Measurements from ENCODE around the gene AFF1.

AFF1 gene

GRCh38 chr4:87047281-87047798 is 112.5 kb downstream of the AFF1 start:
- H3K9me3 ChIP-seq (ENCODE audit: control insufficient read depth, low read length), result no peaks in the 10 kb centered on the region
- no peak overlapping the region for H3K9ac ChIP-seq (ENCODE audit: low read length)
- no peak overlapping the region for H3K4me3 ChIP-seq (ENCODE audit: low read length)
- peaks cover 25% of the 10 kb centered on the region for H3K36me3 ChIP-seq (ENCODE audit: control insufficient read depth, insufficient read depth, low read length, severe bottlenecking)
- no peaks in the 10 kb centered on the region for H3K27me3 ChIP-seq (replicated peaks; ENCODE audit: control insufficient read depth, insufficient read depth, low read length)
- no peak for DNase-seq (ENCODE audit: low read depth)
- H3K4me1 ChIP-seq (ENCODE audit: control insufficient read depth, insufficient read depth, low read length), result peaks cover 40% of the 10 kb centered on the region

- H3K9me3 ChIP-seq (ENCODE audit: control insufficient read depth, low read length), result no peaks in the 10 kb centered on the region
- H3K36me3 ChIP-seq (ENCODE audit: control insufficient read depth, insufficient read depth, low read length, severe bottlenecking), result peaks cover 25% of the 10 kb centered on the region
- DNase-seq (ENCODE audit: low read depth), result no peak
- H3K4me3 ChIP-seq (ENCODE audit: low read length), result no peak overlapping the region
- no peaks in the 10 kb centered on the region for H3K27me3 ChIP-seq (replicated peaks; ENCODE audit: control insufficient read depth, insufficient read depth, low read length)
- H3K4me1 ChIP-seq (ENCODE audit: control insufficient read depth, insufficient read depth, low read length), result peaks cover 40% of the 10 kb centered on the region
- no peak overlapping the region for H3K9ac ChIP-seq (ENCODE audit: low read length)
These were observed 114.7 kb downstream of the AFF1 start for GRCh38 chr4:87049508-87049907.

GRCh38 chr4:87050596-87050995 is 115.8 kb downstream of the AFF1 start:
- H3K27me3 ChIP-seq (replicated peaks; ENCODE audit: control insufficient read depth, insufficient read depth, low read length), result no peaks in the 10 kb centered on the region
- no peaks in the 10 kb centered on the region for H3K9me3 ChIP-seq (ENCODE audit: control insufficient read depth, low read length)
- no peak overlapping the region for H3K9ac ChIP-seq (ENCODE audit: low read length)
- no peak overlapping the region for H3K4me3 ChIP-seq (ENCODE audit: low read length)
- H3K36me3 ChIP-seq (ENCODE audit: control insufficient read depth, insufficient read depth, low read length, severe bottlenecking), result peaks cover 25% of the 10 kb centered on the region
- H3K4me1 ChIP-seq (ENCODE audit: control insufficient read depth, insufficient read depth, low read length), result peaks cover 40% of the 10 kb centered on the region
- DNase-seq (ENCODE audit: low read depth), result no peak

- H3K36me3 ChIP-seq (ENCODE audit: control insufficient read depth, insufficient read depth, low read length, severe bottlenecking), result peaks cover 25% of the 10 kb centered on the region
- no peak overlapping the region for H3K4me3 ChIP-seq (ENCODE audit: low read length)
- DNase-seq (ENCODE audit: low read depth), result peak; percentile 43
These were observed 116.4 kb downstream of the AFF1 start for GRCh38 chr4:87051121-87051713.

GRCh38 chr4:87052615-87053014 is 117.8 kb downstream of the AFF1 start:
- H3K9me3 ChIP-seq (ENCODE audit: control insufficient read depth, low read length), result no peaks in the 10 kb centered on the region
- H3K36me3 ChIP-seq (ENCODE audit: control insufficient read depth, insufficient read depth, low read length, severe bottlenecking), result peaks cover 14% of the 10 kb centered on the region
- H3K4me3 ChIP-seq (ENCODE audit: low read length), result no peak overlapping the region
- DNase-seq (ENCODE audit: low read depth), result no peak
- H3K9ac ChIP-seq (ENCODE audit: low read length), result no peak overlapping the region
- no peaks in the 10 kb centered on the region for H3K27me3 ChIP-seq (replicated peaks; ENCODE audit: control insufficient read depth, insufficient read depth, low read length)
- peaks cover 36% of the 10 kb centered on the region for H3K4me1 ChIP-seq (ENCODE audit: control insufficient read depth, insufficient read depth, low read length)

More at GRCh38 chr4:87051121-87051713, 116.4 kb downstream of the AFF1 start:
- H3K27me3 ChIP-seq (replicated peaks; ENCODE audit: control insufficient read depth, insufficient read depth, low read length), result no peaks in the 10 kb centered on the region
- H3K9ac ChIP-seq (ENCODE audit: low read length), result no peak overlapping the region
- H3K4me1 ChIP-seq (ENCODE audit: control insufficient read depth, insufficient read depth, low read length), result peaks cover 40% of the 10 kb centered on the region
- no peaks in the 10 kb centered on the region for H3K9me3 ChIP-seq (ENCODE audit: control insufficient read depth, low read length)

- no peak for DNase-seq (ENCODE audit: low read depth)
- H3K36me3 ChIP-seq (ENCODE audit: control insufficient read depth, insufficient read depth, low read length, severe bottlenecking), result peaks cover 11% of the 10 kb centered on the region
These were observed 118.4 kb downstream of the AFF1 start for GRCh38 chr4:87053176-87053658.

GRCh38 chr4:87053802-87054767 is 119.3 kb downstream of the AFF1 start:
- Histone ChIP-seq H3K9ac (ENCODE audit: low read length) (peak overlapping the region; percentile 63), H3K36me3 (ENCODE audit: control insufficient read depth, insufficient read depth, low read length, severe bottlenecking) (peaks cover 5% of the 10 kb centered on the region), H3K9me3 (ENCODE audit: control insufficient read depth, low read length) (no peaks in the 10 kb centered on the region), H3K27me3 (replicated peaks; ENCODE audit: control insufficient read depth, insufficient read depth, low read length) (no peaks in the 10 kb centered on the region), H3K4me1 (ENCODE audit: control insufficient read depth, insufficient read depth, low read length) (peaks cover 50% of the 10 kb centered on the region), H3K4me3 (ENCODE audit: low read length) (no peak overlapping the region)
- DNase-seq (ENCODE audit: low read depth), result no peak

More at GRCh38 chr4:87053176-87053658, 118.4 kb downstream of the AFF1 start:
- Histone ChIP-seq H3K9ac (ENCODE audit: low read length) (no peak overlapping the region), H3K27me3 (replicated peaks; ENCODE audit: control insufficient read depth, insufficient read depth, low read length) (no peaks in the 10 kb centered on the region), H3K9me3 (ENCODE audit: control insufficient read depth, low read length) (no peaks in the 10 kb centered on the region), H3K4me1 (ENCODE audit: control insufficient read depth, insufficient read depth, low read length) (peaks cover 41% of the 10 kb centered on the region), H3K4me3 (ENCODE audit: low read length) (no peak overlapping the region)

- peaks cover 54% of the 10 kb centered on the region for H3K4me1 ChIP-seq (ENCODE audit: control insufficient read depth, insufficient read depth, low read length)
- H3K9ac ChIP-seq (ENCODE audit: low read length), result peak overlapping the region; percentile 63
- H3K36me3 ChIP-seq (ENCODE audit: control insufficient read depth, insufficient read depth, low read length, severe bottlenecking), result no peaks in the 10 kb centered on the region
- DNase-seq (ENCODE audit: low read depth), result no peak
- H3K9me3 ChIP-seq (ENCODE audit: control insufficient read depth, low read length), result no peaks in the 10 kb centered on the region
- H3K27me3 ChIP-seq (replicated peaks; ENCODE audit: control insufficient read depth, insufficient read depth, low read length), result no peaks in the 10 kb centered on the region
- peak overlapping the region; percentile 52 for H3K4me3 ChIP-seq (ENCODE audit: low read length)
These were observed 120.1 kb downstream of the AFF1 start for GRCh38 chr4:87054900-87055299.

- H3K36me3 ChIP-seq (ENCODE audit: control insufficient read depth, insufficient read depth, low read length, severe bottlenecking), result no peaks in the 10 kb centered on the region
These were observed 120.5 kb downstream of the AFF1 start for GRCh38 chr4:87055311-87055710.

GRCh38 chr4:87056881-87057280 is 122.1 kb downstream of the AFF1 start:
- Histone ChIP-seq H3K36me3 (ENCODE audit: control insufficient read depth, insufficient read depth, low read length, severe bottlenecking) (peaks cover 4% of the 10 kb centered on the region), H3K9ac (ENCODE audit: low read length) (no peak overlapping the region), H3K4me1 (ENCODE audit: control insufficient read depth, insufficient read depth, low read length) (peaks cover 50% of the 10 kb centered on the region), H3K27me3 (replicated peaks; ENCODE audit: control insufficient read depth, insufficient read depth, low read length) (no peaks in the 10 kb centered on the region), H3K9me3 (ENCODE audit: control insufficient read depth, low read length) (no peaks in the 10 kb centered on the region), H3K4me3 (ENCODE audit: low read length) (no peak overlapping the region)
- DNase-seq (ENCODE audit: low read depth), result no peak

More at GRCh38 chr4:87055311-87055710, 120.5 kb downstream of the AFF1 start:
- DNase-seq (ENCODE audit: low read depth), result no peak
- H3K27me3 ChIP-seq (replicated peaks; ENCODE audit: control insufficient read depth, insufficient read depth, low read length), result no peaks in the 10 kb centered on the region
- peak overlapping the region; percentile 52 for H3K4me3 ChIP-seq (ENCODE audit: low read length)
- H3K9ac ChIP-seq (ENCODE audit: low read length), result peak overlapping the region; percentile 63
- peaks cover 54% of the 10 kb centered on the region for H3K4me1 ChIP-seq (ENCODE audit: control insufficient read depth, insufficient read depth, low read length)
- H3K9me3 ChIP-seq (ENCODE audit: control insufficient read depth, low read length), result no peaks in the 10 kb centered on the region

- DNase-seq (ENCODE audit: low read depth), result peak; percentile 39
- Histone ChIP-seq H3K4me3 (ENCODE audit: low read length) (peak overlapping the region; percentile 16), H3K36me3 (ENCODE audit: control insufficient read depth, insufficient read depth, low read length, severe bottlenecking) (peaks cover 4% of the 10 kb centered on the region), H3K4me1 (ENCODE audit: control insufficient read depth, insufficient read depth, low read length) (peaks cover 50% of the 10 kb centered on the region), H3K9me3 (ENCODE audit: control insufficient read depth, low read length) (no peaks in the 10 kb centered on the region), H3K27me3 (replicated peaks; ENCODE audit: control insufficient read depth, insufficient read depth, low read length) (no peaks in the 10 kb centered on the region), H3K9ac (ENCODE audit: low read length) (no peak overlapping the region)
These were observed 123.1 kb downstream of the AFF1 start for GRCh38 chr4:87057835-87058355.

Measured in adipocyte (in vitro differentiated cells).